Hepatocyte (in vitro differentiated cells): ENCODE measurements around the gene COG1. TPM values are rescaled to one million over a fixed set of nuclear protein-coding genes. Genes with fewer than 3 reads are reported as not detected.

Experiments used
- DNase-seq: peaks from one replicate; pipeline ENCODE4 v3.0.0-alpha.2; 2016; ENCODE audit warnings: low spot score
- H2AFZ ChIP-seq: fragments of 200-600 bp; sonication (generic); 2 replicates; pipeline ENCODE4 v1.6.0; 2016; ENCODE audit warnings: antibody characterized with exemption, mild to moderate bottlenecking
- H3K27ac ChIP-seq: fragments of 200-600 bp; sonication (generic); 2 replicates; pipeline ENCODE4 v1.5.1; 2016; ENCODE audit warnings: mild to moderate bottlenecking
- H3K27me3 ChIP-seq: fragments of 200-600 bp; sonication (generic); 2 replicates; pipeline ENCODE4 v1.6.1; 2016
- H3K36me3 ChIP-seq: fragments of 200-600 bp; sonication (generic); replicated peaks from 2 replicates; pipeline ENCODE4 v1.5.1; 2016; ENCODE audit warnings: low read depth; ENCODE audit not compliant: insufficient read depth
- H3K4me1 ChIP-seq: fragments of 200-600 bp; sonication (generic); 2 replicates; pipeline ENCODE4 v1.5.1; 2016; ENCODE audit warnings: mild to moderate bottlenecking, moderate library complexity; ENCODE audit not compliant: insufficient read depth
- H3K4me2 ChIP-seq: fragments of 200-600 bp; sonication (generic); 2 replicates; pipeline ENCODE4 v1.6.0; 2016
- H3K4me3 ChIP-seq: fragments of 200-600 bp; sonication (generic); 2 replicates; pipeline ENCODE4 v1.5.1; 2016; ENCODE audit warnings: mild to moderate bottlenecking
- H3K79me2 ChIP-seq: fragments of 200-600 bp; sonication (generic); 2 replicates; pipeline ENCODE4 v1.6.0; 2017; ENCODE audit warnings: mild to moderate bottlenecking
- H3K9me2 ChIP-seq: fragments of 200-600 bp; sonication (generic); replicated peaks from 2 replicates; pipeline ENCODE4 v1.6.0; 2017; ENCODE audit warnings: mild to moderate bottlenecking; ENCODE audit not compliant: insufficient read depth
- H3K9me3 ChIP-seq: fragments of 200-600 bp; sonication (generic); 2 replicates; pipeline ENCODE4 v1.5.1; 2016; ENCODE audit warnings: low read depth, mild to moderate bottlenecking
- H4K20me1 ChIP-seq: fragments of 200-600 bp; sonication (generic); 2 replicates; pipeline ENCODE4 v1.6.0; 2016; ENCODE audit warnings: mild to moderate bottlenecking; ENCODE audit not compliant: insufficient read depth, poor library complexity, severe bottlenecking
- EZH2 ChIP-seq: fragments of 200-600 bp; sonication (generic); IDR thresholded peaks from 2 replicates; pipeline ENCODE4 v1.6.1; 2016; ENCODE audit warnings: antibody characterized with exemption, mild to moderate bottlenecking, borderline replicate concordance
- EZH2phosphoT487 ChIP-seq: fragments of 200-600 bp; sonication (generic); IDR thresholded peaks from one replicate; pipeline ENCODE4 v1.6.1; 2018; ENCODE audit warnings: antibody characterized with exemption, mild to moderate bottlenecking, low read depth, moderate library complexity; ENCODE audit not compliant: unreplicated experiment, severe bottlenecking
- WGBS: methylation state at CpG from one replicate; pipeline ENCODE4 v1.1.6; 2016; ENCODE audit warnings: low lambda C conversion rate; ENCODE audit errors: missing lambda C conversion rate; 5-methylcytosine and 5-hydroxymethylcytosine counted together
- polyA plus RNA-seq: library from polyadenylated mRNA; unstranded; fragments of >200 nt; fragmentation: Nextera tagmentation; extraction: Ambion mirVana; gene quantifications from 2 replicates; pipeline ENCODE4 v1.2.1, GENCODE V29; 2016
- total RNA-seq: library from RNA; depleted of rRNA; stranded (reverse); fragments of >200 nt; gene quantifications from 2 replicates; pipeline ENCODE4 v1.2.3, GENCODE V29; 2014
- TF ChIP-seq, protein P1 (sequence below): fragments of 200-600 bp; sonication (generic); IDR thresholded peaks from 2 replicates; pipeline ENCODE4 v1.5.1; 2016; ENCODE audit warnings: antibody characterized with exemption, mild to moderate bottlenecking; ENCODE audit not compliant: poor library complexity

Gene COG1
- total and polyA plus RNA-seq, 2 experiments from 2014 or later: 19.6 to 26.8 TPM

- Histone ChIP-seq H3K9me2 (no peaks in the 10 kb centered on the region), H3K4me3 (no peak overlapping the region), H3K36me3 (no peaks in the 10 kb centered on the region), H3K4me2 (no peak overlapping the region), H3K4me1 (no peaks in the 10 kb centered on the region), H3K79me2 (peaks cover under 1% of the 10 kb centered on the region), H2AFZ (no peak overlapping the region), H3K9me3 (no peaks in the 10 kb centered on the region), H3K27ac (no peak overlapping the region), H4K20me1 (no peaks in the 10 kb centered on the region), H3K27me3 (no peaks in the 10 kb centered on the region)
- WGBS: 100% methylated on average over 1 of the region's 1 CpG
- DNase-seq: no peak
- TF ChIP-seq EZH2phosphoT487 (no peak), EZH2 (no peak)
- TF ChIP-seq, protein P1, sequence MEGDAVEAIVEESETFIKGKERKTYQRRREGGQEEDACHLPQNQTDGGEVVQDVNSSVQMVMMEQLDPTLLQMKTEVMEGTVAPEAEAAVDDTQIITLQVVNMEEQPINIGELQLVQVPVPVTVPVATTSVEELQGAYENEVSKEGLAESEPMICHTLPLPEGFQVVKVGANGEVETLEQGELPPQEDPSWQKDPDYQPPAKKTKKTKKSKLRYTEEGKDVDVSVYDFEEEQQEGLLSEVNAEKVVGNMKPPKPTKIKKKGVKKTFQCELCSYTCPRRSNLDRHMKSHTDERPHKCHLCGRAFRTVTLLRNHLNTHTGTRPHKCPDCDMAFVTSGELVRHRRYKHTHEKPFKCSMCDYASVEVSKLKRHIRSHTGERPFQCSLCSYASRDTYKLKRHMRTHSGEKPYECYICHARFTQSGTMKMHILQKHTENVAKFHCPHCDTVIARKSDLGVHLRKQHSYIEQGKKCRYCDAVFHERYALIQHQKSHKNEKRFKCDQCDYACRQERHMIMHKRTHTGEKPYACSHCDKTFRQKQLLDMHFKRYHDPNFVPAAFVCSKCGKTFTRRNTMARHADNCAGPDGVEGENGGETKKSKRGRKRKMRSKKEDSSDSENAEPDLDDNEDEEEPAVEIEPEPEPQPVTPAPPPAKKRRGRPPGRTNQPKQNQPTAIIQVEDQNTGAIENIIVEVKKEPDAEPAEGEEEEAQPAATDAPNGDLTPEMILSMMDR: no peak
Measured at GRCh38 chr17:73188011-73188410, 4.8 kb upstream of the COG1 start.

DNA sequence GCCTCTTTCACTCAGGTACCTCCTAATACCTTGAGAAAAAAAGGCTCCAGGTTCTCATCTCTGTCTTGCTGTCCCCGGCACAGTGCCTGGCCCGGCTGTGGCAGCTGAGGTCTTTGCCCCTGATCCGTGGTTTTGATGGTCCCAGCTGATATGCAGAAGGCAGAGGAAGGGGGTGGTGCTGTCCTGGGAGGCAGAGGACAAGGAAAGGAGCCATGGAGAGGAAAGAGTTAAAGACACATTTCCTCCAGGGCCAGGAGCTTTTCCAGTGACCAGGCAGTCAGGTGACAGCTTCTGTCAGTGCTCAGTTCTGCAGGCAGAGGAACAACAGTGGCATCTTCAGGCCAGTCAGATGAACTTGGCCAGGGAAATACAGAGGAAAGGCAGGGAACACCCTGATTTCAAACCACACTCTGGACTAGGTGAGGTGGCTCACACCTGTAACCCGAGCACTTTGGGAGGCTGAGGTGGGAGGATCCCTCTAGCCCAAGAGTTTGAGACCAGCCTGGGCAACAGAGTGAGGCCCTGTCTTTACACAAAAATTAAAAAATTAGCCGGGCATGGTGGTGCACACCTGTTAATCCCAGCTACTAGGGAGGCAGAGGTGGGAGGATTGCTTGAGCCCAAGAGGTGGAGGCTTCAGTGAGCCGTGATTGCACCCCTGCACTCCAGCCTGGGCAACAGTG, 3.3 kb upstream of the COG1 start:
- TF ChIP-seq, protein P1: peak; percentile 68
- no peak for TF ChIP-seq EZH2phosphoT487
- Histone ChIP-seq H3K36me3 (no peaks in the 10 kb centered on the region), H3K4me1 (peaks cover 5% of the 10 kb centered on the region), H2AFZ (no peak overlapping the region), H3K27me3 (no peaks in the 10 kb centered on the region), H3K9me2 (no peaks in the 10 kb centered on the region), H3K79me2 (peaks cover 13% of the 10 kb centered on the region), H3K4me2 (no peak overlapping the region), H3K27ac (no peak overlapping the region), H4K20me1 (no peaks in the 10 kb centered on the region), H3K4me3 (no peak overlapping the region), H3K9me3 (no peaks in the 10 kb centered on the region)
- 51% methylated on average over 6 of the region's 6 CpGs for WGBS
- peak; percentile 80 for DNase-seq

DNA sequence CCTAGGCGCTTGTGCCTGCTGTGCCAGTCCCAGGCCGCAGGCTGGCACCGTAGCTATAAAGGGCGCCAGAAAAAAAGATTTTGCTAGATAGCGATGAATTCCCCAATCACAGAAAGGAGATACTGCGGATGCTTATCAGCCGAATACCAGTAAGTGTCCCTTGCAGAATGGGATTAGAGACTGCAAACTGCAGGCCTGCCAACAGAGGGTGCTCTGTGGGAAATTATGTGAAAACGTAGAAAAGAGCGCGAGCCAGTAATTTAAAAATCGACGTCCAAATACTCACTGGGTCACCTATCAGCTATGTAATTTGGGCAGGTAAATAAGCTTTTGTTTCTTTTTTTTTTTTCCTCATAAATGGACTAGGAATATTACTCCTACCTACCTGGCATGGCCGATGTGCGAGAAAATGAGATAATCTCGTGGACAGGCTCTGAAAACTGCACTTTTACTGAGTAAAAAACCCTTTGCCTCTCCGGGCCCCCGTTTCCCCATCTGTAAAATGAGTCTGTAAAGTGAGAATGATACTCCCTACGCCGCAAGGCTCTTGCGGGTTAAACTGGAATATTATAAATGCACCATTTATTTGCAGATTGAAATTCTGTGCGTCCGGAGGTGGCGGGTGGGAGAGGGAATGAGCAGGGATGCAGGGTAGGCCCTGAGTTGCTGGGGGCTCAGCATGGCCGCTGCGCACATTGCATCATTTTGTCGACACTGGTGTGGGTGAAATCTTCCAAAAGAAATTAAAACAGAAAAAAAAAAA, 1.2 kb upstream of the COG1 start:
- WGBS: 7% methylated on average over 26 of the region's 26 CpGs
- TF ChIP-seq, protein P1: peak; percentile 87
- TF ChIP-seq EZH2 (no peak), EZH2phosphoT487 (no peak)
- Histone ChIP-seq H3K36me3 (no peaks in the 10 kb centered on the region), H3K9me3 (no peaks in the 10 kb centered on the region), H3K4me2 (peak overlapping the region; percentile 88), H3K4me1 (peaks cover 5% of the 10 kb centered on the region), H3K27ac (peak overlapping the region; percentile 93), H3K79me2 (peaks cover 25% of the 10 kb centered on the region), H3K9me2 (no peaks in the 10 kb centered on the region), H4K20me1 (no peaks in the 10 kb centered on the region), H3K27me3 (no peaks in the 10 kb centered on the region), H2AFZ (peak overlapping the region; percentile 100), H3K4me3 (peak overlapping the region; percentile 98)
- peak; percentile 84 for DNase-seq
